GM19468 (cell line): ENCODE measurements around the gene LHB.

Source experiments
- ATAC-seq: cut with Tn5 transposase; IDR thresholded peaks from one replicate; pipeline ENCODE4 v1.9.1; 2021; ENCODE audit warnings: mild to moderate bottlenecking, moderate library complexity, moderate number of reproducible peaks; ENCODE audit not compliant: unreplicated experiment; ENCODE audit errors: extremely low read depth

LHB gene

DNA sequence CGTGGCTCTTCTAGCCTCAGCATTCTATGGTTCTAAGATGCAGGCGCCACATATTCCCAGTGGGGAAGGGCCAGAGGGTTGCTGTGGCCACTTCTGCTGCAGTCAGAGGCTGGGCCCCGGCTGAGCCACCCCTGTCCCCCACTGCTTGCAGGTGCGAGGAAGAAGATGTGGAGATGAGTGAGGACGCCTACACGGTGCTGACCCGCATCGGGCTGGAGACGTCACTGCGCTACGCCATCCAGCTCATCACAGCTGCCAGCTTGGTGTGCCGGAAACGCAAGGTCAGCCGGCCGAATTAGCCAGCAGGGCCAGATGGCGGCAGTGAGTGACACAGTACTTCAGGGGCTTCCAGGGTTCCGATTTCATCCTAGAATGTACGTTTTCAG, 2.0 kb downstream of the LHB start:
- ATAC-seq: no peak

DNA sequence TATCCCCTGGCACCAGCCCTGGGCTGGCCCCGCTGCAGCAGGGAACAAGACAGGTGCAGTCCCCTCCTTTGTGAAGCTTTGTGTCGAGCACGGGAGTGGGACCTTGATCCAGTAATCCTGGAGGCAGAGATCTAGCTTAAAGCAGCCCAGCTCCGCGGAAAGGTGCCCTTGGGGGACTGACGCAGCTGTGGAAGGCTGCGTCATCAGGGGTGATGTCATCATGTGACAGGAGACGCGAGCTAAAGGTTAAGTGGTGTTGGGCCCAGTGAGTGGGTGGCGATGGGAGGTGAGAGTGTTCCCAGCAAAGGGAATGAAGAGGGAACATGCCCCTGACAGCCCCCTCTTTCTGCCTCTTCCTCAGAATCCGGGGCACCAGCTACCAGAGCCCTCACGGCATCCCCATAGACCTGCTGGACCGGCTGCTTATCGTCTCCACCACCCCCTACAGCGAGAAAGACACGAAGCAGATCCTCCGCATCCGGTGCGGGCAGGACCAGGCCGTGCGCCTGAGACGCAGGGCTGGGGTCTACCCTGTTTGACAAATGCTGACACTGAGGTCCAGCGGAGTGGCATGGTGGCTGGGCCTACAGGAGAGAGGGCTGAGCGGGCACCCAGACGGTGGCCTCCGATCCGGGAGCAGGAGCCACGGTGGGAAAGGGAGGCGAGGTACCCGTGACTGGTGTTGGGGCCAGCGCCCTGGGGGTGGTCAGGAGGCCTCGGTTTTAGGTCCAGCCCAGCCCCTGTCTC, 2.6 kb downstream of the LHB start:
- ATAC-seq: no peak

DNA sequence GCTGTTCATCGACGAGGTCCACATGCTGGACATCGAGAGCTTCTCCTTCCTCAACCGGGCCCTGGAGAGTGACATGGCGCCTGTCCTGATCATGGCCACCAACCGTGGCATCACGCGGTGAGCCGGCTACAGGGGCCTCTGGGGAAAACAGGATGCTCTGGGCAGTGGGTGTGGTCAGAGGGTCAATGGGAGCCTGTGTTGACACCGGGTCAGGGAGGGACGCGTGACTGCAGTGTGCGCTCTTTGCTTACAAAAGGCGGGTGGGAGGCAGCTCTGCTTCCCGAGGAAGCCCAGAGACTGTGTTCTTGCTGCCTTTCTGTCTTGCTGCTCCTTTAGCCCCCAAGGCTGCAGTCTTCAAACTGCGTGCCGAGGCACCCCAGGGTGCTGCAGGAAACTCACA, 5.7 kb downstream of the LHB start:
- no peak for ATAC-seq

DNA sequence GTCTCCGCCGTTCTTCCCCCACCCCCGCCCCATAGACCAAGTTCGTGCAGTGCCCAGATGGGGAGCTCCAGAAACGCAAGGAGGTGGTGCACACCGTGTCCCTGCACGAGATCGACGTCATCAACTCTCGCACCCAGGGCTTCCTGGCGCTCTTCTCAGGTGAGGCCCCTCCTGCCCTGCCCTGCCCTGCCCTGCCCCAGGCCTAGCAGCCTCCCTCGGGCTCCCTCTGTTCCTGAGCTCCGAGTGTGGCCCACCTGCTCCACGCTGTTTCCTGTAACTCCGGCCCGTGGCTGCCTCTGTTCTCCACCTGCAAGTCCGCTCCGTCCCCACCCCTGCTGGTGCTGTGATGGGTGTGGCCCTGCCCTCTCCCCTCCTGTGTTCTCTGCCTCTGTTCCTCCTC, 6.4 kb downstream of the LHB start:
- no peak for ATAC-seq

DNA sequence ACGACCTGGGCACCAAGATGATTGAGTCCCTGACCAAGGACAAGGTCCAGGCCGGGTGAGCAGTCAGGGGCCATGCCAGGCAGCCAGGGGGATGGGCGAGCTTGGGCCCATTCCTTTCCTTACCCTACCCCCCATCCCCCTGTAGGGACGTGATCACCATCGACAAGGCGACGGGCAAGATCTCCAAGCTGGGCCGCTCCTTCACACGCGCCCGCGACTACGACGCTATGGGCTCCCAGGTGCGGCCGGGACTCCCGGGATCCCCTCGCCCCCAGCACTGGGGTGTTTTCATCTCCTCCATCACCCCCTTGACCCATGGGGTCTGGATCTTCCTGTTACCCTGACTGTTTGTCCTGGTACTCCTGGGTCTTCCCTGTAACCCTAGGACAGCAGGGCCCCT, 7.1 kb downstream of the LHB start:
- no peak for ATAC-seq

DNA sequence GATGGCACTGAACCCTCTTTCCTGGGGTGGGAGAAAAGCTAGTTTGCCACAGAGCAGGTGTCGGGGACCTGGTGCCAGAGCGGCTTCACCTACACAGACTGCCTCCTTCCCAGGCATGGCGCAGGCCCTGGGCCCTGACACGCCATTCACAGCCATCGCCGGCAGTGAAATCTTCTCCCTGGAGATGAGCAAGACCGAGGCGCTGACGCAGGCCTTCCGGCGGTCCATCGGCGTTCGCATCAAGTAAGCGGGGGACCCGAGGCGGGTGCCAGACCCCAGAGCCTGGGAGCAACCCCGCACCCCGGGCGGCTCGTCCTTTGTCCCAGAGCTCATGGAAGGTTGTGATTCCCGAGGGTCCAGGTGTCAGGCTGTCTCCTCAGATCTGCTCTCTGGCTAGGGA, 10.0 kb downstream of the LHB start:
- ATAC-seq: no peak

DNA sequence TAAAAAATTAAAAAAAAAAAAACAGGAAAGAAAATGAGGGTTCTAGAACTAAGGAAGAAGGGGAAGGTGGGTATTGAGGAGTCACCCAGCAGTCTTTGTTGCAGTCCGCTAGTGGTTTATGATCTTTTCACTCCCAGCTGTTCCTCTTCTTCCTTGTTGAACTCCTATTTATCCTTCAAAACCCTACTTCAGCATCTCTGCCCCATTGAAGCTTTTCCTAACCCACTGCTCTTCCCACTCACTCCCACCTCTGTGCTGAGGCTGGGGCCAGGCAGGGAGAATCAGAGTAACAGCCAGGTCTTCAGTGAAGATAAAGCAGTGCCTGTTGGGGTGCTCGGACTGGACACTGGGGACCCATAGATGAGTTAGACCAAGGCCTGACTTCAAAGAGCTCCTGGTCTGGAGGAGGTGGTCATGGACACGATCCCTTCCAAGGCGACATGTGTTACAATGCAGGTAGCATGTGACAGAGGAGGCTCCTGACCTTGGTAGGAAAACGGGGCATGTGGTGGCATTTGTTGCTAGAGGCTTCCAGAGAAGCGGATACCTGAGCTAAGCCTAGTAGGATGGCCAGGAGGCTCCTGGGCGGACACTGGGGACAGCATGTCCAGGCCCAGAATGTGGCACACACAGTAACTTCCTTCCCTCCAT, 11.8 kb downstream of the LHB start:
- ATAC-seq: no peak

DNA sequence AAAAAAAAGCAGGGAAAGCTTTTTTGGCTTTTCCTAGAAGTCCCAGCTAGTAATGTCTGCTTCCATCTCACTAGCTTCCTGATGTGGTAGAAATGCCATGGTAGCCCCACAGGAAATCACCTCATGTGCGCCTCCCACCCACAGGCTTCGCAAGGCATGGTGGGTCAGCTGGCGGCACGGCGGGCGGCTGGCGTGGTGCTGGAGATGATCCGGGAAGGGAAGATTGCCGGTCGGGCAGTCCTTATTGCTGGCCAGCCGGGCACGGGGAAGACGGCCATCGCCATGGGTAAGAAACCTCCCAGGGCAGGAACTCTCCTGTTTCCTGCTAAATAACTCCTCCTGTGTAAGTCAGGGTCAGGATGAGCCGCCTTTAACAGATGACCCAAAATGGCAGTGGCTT, 12.8 kb downstream of the LHB start:
- ATAC-seq: no peak

DNA sequence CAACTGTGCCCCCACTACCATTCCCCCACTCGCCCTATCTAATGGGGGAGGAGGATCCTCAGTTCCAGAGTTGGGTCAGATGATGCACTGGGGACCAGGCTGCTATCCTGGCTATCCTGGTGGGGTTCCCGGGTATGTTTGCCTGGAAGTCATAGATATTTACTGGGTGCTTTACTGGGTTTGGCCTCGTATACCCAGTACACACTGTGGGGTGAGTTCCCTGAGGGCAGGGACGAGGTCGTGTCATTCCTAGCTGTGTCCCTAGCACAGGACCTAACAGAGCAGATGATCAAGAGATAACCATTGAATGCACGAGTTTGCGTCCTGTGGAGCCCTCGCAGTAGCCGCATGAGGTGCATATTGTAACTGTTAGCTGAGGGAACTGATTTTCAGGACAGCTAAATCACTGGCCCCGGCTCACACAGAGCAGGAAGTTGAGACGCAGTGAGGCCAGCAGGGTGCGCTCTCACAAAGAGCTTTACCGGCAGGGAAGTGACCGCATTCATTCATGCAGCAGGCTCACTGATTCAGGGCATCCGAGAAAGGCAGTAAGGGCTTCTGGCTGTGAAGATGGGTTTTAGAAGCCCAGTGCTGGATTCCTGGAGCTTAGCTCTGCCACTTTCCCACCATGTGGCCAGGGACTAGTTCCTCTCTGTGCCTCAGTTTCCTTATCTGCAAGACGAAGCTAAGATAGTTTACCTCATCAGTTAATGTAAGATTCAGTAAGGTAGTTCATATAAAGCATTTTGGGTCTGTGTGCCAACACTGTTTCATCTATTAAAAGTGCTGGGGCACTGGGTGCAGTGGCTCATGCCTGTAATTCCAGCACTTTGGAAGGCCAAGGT, 17.2 kb downstream of the LHB start:
- ATAC-seq: no peak

DNA sequence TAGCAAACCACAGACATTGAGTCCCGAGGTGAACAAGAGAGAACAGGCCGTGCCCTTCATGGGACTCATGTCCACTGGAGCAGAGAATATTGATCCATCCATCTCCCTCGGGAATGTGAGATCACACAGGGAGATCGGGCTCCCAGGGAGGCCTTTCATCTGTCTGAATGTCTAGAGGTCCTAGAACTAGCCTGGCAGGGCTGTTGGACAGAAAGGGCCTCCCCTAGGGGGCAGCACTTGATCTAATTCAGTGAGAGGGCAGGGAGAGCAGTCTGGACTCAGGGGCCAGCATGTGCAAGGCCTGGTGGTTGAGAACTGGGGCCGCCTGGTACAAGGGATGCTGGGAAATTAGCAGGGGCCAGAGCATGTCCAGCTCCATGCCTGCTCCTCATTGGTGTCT, 18.9 kb downstream of the LHB start:
- ATAC-seq: no peak

DNA sequence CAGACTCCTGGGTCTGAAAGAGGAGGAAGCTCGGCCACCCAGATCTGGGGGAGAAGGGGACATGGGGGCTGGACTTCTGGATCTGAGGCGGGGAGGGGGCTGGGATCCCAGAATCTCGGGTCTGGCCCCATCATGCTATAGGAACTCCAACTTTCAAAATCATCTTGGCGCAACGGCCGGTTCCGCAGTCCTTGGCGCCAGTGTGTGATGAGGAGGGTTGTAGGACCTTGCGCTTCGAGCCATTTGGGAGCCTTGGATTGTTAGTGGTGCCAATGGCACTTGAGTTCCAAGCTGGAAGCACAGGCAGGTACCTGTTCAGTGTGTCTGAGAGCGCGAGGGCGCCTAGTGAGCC, 22.9 kb downstream of the LHB start:
- ATAC-seq: no peak

DNA sequence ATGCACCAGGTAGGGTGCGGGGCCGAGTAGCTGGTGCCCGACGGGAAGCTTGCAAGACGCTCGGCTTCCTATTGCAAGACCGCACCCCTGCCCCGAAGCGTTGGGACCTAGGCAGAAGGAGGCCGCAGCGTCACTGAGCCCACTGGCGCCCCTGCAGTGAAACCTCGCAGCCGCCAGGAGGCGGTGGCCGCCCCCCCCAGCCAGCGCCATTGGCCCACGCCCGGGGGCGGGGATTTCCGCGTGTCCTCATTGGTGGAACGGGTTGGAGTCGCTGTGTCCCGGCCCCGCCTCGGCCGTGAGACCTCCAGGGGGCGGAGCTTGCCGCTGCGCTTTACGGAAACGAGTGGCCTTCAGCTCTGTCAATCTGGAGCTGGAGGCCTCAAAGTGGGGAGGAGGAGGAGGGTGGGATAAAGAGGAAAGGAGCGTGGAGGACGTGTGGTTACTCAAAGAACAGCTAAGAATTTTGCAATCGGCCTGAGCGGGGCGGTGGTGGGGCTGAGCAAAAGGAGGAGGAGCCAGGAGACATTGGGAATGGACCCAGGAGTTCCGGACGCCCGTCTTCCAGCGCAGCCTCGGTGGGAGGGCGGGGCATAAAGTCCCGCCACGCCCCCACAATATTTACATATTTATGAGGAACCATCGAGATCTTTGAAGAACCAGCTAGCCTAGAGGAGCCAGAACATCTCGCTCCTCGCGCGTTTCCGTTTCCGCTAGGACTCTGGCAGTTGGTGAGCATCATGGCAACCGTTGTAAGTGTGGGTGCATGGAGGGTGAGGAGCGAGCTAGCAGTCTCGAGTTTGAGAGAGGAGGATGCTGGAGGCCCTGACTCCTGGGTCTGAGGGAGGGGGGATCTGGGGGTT, 23.5 kb downstream of the LHB start, which contains the start of the genes GYS1 and RUVBL2:
Gene GYS1 (minus strand): TSS at position 135 of the 860 bp plus-strand sequence. CDS start 197 bp downstream, outside the sequence.
Gene RUVBL2 (plus strand): TSS at position 713 of the 860 bp plus-strand sequence. CDS start 25 bp downstream, at position 738.
- peak; percentile 67 for ATAC-seq

DNA sequence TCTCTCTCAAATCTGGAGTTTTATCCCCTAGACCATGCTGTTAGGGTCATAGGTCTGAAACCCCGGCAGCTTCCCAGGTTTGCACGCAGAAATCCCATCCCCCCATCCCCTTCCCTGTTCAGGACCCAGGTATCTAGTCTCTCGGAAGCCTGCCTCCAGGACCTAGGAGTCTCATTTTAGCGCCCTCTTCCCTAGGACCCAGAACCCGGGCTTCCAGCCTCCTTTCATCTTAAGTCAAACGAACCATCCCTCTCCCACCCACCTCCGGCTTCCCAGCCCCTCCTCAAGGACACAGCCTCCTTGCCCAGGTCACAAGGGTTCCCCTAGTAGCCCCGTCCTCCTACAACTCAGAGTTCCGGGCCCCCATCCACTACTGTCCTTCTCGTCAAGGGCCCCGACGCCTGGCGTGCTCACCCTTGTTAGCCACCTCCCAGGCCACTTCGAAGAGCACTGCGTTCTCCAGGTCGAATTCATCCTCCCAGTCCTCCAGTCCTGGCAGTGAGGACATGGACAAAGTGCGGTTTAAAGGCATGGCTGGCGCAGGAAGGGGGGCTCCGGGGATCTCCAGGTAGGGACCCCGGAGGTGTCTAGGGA, 24.2 kb downstream of the LHB start:
- ATAC-seq: no peak

DNA sequence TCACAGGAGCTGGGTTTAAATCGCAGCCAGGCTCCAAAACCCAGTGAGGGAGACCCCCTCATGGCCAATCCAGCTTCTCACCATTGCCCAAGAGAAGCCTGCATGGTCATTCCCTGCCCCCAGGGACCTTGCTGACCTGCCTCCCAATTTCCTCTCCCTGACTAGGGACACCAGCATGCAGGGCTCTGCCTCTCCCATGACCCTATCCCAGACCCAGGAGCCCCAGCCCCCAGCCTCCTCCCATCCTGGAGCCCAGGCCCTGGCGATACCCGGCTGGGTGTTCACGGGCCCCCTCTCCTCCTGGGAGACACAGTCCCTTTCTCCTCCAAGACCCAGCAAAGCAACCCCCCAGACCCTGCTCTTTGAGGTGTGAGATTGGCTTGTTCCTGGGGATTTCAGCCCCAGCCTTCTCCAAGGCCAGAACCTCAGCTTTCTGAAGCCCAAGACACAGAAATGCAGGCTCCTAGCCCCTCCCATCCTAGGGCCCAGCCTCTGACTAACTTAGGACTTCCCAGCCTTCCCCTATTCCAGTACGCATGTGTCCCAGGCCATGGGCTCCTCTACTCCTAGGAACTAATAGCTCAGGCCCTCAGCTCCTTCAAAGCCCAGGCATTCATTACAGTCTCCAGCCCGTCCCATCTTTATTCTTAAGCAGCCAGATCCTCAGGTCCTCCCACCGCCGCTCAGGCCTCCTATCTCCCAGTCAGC, 24.9 kb downstream of the LHB start:
- no peak for ATAC-seq

DNA sequence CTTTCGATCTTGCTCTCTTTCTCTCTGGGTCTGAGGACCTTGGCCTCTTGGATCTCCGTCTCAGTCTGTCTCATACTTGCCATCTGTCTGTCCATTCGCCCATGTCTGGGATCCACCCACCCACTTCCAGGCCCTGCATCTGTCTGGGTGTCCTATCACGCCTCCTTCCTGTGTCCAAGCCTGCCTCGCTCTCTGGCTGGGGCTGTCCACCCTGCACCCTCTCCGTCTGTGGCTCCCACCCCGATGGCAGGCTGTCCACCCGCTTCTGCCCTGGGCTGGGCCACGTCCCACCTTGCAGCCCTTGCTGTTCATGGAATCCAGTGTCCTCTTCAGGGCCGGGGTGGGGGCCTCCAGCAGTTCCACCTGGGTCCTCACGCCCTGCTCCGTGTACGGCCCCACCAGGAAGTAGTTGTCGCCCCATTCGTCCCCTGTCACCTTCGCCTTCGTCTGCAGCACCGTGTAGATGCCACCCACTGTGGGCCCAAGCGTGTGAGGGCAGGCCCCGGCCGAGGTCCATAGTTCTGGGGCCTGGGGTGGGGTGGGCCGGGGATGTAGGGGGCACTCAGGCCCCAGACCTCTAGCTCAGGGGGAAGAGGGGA, 25.8 kb downstream of the LHB start:
- ATAC-seq: no peak

DNA sequence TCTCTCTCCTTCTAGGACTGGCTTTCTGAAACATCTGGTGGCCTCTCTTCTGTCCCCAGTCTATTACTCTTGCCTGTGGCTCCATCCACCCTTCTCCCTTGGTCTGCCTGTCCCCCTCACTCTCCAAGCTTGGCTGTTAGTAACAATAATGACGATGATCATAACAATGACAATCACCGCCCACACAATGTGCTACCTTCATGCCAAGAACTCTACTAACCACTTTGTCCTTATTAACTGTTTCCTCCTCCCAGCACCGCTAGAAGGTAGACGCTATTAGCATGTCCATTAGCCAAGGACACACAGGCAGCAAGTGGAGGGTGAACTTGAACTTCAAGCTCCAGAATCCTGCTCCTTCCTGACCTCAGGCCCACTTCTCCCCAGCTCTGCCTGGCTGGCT, 26.5 kb downstream of the LHB start:
- no peak for ATAC-seq

DNA sequence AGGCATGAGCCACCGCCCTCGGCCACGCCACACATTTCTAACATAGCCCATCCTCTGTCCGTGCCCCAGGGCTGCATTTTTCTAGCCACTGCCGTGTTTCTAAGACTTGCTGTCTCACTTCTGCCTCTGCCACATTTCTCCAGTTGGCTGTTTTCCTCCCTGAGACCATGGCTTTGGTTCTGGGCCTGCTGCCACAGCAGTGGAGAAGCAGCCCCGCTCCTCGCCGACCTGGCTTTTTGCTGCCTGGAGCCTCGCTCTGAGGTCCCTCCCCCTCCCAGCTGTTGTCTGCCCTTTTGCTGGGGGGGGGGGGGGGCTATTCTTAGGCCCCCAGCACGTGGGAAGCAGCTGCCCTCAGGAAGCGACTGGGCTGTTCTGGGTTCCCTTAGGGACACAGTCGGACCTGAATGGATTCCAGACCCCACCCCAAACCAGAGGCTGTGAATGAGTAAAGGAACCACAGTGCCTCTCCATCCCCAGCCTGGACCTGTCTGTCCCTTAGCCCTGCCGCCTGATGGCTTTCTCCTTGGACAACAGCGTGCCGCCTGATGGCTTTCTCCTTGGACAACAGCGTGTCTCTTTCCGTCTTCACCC, 27.1 kb downstream of the LHB start:
- ATAC-seq: no peak

DNA sequence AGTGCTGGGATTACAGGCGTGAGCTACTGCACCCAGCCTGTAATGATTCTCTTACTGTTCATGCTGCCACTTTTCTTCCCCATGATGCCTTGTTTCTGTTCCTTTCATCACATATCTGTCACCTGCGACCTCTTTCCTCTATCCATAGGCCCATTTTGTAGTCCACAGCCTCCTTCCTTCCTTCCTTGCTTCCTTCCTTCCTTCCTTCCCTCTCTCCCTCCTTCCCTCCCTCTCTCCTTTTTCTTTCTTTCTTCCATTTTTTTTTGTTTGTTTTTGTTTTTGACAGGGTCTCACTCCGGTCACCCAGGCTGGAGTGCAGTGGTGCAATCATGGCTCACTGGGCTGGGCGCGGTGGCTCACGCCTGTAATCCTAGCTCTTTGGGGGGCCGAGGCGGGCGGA, 28.0 kb downstream of the LHB start:
- no peak for ATAC-seq
